Esophagus mucosa (tissue), 1 donor: ENCODE results near the gene ARMC7. TPM values are rescaled to one million over a fixed set of nuclear protein-coding genes. Genes with fewer than 3 reads are reported as not detected.
A peak's percentile ranks its signal among the peaks of the same experiment; 100 is the strongest.
"Not testable (repeated sequence)": the region's sequence is repeated elsewhere in the genome, so short reads cannot be mapped to it uniquely, and the experiment has no call there.

Source experiments
- ATAC-seq: fragments of 200-7000 bp; cut with Tn5 transposase; one replicate; pipeline ENCODE4 v1.9.1; 2020
- total RNA-seq: library from RNA; stranded (reverse); gene quantifications from one replicate; pipeline ENCODE4 v1.2.4, GENCODE V29; 2023
- donor health status: DM: yes; HTN: yes; CAD: no.

ARMC7 gene
- total RNA-seq, 1 donor from 2014 or later = 6.3 TPM

DNA sequence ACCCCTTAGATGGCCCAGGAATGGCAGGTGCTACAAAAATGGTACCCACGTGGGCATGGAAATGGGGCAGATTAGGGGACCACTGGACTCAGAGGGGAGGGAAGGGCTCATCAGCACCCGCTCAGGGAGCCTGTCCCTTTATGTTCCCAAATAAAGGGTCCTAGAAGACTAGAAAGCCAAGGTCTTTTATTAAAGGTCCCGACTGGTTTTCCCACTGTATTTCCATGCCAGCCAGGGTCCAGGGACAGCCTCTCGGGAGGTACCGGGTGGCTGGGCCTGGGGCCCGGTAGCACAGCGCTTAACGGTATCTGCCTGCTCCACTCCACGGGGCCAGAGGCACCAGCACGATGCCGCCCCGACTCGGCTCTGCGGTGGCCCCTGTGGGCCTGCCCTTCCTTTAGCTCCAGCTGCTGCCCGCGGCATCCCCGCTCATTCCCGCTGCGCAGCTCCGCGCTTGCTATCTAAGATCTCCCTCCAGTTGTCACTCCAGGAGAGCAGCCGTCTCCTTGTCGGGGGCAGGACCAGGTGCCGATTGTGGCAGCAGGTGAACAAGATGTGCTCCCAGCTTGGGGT lies 20.4 kb downstream of the ARMC7 start:
- ATAC-seq = no peak

DNA sequence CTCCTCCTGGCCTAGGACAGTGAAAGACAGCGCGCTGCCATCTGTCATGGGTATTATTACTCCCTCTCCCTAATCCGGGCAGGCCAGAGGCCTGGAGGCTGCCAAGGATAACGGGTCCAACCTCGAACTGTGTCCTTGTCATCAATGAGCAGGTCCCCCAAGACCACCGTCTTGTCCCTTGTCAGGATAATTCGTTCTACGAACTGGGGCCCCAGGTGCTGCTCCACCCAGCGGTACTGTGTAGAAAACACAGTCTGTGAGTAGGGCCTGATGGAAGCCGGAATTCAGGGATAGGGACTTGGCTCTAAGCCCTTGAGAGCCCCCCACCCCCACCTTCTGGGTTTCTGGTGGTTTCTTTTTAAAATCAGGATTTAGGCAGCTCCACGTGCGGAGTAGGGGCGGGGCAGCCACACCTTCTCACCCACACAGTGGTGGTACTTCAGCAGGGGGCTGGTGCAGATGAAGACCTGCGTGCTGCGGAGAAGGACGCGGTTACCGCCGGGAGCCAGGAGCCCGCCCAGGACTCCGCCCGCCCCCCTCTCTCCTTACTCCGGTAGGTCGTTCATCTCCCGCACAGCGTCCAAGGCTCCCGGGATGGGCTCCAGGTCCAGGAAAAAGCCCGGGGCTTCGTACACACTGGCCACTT lies 21.0 kb downstream of the ARMC7 start:
- ATAC-seq = peak; percentile 41

DNA sequence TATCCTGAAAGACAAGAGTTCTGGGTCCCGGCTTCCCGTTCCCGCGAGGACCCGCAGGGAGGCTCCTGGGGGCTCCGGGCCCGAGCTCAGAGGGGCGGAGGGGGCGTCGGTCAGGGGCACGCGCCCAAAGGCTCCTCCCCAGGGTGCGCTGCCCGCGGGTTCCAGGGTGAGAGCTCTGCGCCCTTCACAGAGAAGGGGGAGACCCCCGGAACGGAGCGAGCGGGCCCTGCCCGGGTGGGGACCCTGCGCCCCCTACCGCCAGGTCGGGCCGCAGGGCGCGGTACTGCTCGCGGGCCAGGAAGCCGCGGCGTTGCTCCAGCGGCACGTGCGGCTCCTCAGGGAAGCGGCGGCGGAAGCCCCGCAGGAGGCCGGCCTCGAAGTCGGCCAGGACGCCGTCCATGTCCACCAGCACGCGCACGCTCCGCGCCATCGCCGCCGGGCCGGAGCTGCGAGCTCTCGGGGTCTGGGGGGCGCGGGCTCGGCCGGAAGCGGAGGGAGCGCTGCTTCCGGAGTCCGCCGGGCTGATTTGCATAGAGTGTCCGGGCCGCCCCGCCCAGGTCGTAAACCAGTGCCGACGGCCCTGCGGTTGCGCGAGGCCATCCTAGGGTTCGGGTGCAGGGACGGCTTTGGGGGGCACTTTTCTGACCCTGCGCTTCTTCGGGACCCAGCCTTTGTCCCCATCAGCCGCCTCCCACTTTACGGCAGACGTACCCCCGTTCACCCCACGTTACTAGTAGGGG lies 21.7 kb downstream of the ARMC7 start, which contains the start of gene NT5C:
TSS of gene NT5C (minus strand) at position 465 of the 740 bp plus-strand sequence. CDS start at position 430, 35 bp downstream.
- peak; percentile 75 for ATAC-seq

DNA sequence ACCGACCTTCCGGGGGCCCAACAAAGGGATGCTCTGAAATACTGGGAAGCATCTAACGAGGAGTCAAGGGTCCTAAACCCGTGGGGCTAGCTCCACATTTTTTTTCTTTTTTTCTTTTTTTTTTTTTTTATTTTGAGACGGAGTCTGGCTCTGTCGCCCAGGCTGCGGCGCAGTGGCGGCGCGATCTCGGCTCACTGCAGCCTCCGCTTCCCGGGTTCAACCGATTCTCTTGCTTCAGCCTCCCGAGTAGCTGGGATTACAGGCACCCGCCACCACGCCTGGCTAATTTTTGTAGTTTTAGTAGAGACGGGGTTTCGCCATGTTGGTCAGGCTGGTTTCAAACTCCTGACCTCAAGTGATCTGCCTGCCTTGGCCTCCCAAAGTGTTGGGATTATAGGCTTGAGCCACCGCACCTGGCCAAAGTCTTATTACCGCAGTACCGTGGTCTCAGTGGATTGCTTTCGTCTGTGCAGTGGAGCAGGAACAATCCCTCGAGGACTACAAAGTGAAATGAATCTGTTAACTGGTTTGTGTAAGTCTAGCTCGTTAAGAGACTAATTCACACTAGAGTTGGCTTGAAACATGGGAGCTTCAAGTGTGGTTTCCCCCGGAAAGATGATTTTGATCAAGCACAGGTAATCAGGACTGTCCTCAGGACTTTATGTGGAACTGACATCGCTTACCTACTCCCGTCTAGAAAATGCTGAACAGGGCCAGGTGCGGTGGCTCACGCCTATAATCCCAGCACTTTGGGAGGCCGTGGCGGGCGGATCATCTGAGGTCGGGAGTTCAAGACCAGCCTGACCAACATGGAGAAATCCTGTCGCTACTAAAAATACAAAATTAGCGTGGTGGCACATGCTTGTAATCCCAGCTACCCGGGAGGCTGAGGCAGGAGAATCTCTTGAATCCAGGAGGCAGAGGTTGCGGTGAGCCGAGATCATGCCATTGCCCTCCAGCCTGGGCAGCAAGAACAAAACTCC lies 22.5 kb downstream of the ARMC7 start:
- not testable (repeated sequence) for ATAC-seq

DNA sequence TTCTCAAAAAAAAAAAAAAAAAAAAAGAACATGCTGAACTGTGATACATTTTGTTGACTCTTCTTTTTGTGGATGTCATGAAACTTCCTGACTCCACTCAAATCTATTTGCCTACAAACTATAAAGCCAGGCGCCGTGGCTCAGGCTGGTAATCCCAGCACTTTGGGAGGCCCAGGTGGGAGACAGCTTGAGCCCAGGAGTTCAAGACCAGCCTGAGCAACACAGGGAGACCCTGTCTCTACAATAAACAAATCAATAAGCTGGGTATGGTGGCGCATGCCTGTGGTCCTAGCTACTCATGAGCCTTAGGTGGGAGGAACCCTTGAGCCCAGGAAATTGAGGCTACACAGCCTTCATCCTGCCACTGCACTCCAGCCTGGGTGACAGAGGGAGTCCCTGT lies 23.2 kb downstream of the ARMC7 start:
- no peak for ATAC-seq

DNA sequence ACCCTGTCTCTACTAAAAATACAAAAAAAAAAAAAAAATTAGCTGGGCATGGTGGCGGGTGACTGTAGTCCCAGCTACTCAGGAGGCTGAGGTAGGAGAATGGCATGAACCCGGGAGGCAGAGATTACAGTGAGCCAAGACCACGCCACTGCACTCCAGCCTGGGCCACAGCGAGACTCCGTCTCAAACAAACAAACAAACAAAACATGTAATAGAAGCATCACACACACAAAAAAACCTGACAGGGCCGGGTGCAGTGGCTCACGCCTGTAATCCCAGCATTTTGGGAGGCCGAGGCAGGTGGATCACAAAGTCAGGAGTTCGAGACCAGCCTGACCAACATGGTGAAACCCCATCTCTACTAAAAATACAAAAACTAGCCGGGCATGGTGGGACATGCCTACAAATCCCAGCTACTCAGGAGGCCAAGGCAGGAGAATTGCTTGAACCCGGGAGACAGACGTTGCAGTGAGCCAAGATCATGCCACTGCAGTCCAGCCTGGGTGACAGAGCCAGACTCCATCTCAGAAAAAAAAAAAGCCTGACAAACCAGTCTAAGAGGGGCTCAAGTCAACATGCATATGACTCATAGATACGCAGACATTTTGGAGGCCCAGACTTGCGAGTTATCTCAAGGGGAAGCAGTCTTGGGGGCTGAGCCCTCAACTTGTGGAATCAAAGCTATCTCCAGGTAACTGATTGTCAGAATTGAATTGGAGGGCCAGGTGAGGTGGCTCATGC lies 24.0 kb downstream of the ARMC7 start:
- ATAC-seq = peak; percentile 29

DNA sequence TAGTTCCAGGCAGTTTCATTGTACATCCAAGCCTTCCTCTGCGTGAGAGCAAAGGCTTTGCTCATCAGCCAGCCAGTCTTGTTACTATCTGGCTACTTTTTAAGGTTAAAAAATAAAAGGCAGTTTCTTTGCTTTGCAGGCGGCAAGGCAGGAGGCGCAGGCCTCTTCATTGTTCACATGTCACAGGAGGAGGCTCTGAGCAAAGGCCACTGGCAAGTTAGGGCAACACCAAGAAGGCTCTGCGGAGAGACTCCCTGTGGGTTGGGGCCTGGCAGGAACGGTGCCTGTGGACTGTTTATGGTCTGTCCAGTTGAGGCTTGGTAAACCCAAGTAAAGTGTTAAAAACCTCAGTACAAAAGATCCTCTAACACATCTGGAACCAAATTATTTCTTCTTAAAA lies 25.7 kb downstream of the ARMC7 start:
- ATAC-seq = no peak

DNA sequence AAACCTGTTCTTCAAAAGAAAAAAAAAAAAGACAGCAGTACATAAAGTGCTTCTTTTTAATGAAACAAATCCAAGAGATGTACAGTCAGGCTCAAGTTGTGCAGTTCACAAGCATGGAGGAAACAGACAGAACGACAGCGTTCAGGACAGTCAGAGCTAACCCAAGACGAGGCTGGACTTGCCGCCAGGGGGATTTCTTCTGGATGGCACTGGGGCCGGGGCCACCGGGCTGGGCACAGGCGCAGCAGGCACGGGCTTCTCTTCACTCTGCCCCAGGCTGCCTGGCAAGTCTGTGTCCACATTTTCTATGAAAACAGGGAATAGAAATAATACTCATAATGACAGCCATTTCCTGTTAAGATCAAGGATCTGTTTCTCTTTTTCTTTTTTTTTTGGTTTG lies 26.2 kb downstream of the ARMC7 start:
- ATAC-seq = peak; percentile 27

DNA sequence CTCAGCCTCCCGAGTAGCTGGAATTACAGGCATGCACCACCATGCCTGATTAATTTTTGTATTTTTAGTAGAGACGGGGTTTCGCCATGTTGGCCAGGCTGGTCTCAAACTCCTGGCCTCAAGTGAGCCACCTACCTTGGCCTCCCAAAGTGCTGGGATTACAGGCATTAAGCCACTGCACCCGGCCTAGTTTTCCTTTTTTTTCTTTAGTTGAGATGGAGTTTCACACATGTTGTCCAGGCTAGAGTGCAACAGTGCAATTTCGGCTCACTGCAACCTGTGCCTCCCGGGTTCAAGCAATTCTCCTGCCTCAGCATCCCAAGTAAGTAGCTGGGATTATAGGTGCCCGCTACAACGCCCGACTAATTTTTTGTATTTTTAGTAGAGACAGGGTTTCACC lies 28.0 kb downstream of the ARMC7 start:
- ATAC-seq = not testable (repeated sequence)

DNA sequence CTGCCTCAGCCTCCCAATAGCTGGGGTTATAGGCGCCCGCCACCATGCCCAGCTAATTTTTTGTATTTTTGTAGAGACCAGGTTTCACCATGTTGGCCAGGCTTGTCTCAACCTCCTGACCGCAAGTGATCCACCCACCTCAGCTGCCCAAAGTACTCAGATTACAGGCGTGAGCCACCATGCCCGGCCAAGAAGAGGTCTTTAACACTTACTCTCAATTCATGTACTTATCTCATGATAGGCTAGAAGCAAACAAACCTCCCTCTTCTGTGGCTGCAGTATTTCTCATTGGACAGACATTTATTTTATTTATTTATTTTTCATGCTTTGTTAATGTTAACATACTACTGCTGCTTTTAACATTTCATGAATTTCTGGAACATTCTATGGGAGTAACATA lies 28.8 kb downstream of the ARMC7 start:
- no peak for ATAC-seq

DNA sequence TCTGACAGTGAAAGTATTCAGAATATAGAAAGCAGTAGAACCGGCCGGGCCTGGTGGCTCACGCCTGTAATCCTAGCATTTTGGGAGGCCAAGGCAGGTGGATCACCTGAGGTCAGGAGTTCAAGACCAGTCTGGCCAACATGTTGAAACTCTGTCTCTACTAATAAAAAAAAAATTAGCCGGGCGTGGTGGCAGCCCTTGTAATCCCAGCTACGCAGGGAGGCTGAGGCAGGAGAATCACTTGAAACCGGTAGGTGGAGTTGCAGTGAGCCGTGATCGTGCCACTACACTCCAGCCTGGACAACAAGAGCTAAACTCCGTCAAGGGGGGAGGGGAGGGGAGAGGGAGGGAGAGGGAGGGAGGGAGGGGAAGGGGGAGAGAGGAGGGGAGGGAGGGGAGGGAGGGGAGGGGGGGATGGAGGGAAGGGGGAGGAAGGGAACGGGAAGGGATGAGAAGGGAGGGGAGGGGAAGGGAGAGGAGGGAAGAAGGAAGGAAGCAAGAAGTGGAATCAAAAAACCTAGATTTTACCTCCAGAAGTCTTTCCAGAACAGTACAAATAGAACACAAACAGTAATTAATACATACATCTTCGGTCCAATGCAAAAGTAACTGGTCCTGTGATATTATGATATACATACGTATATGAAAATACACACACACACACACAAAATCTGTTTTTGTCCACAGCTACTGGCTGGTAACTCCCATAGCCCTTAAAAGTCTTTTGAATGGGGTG lies 32.6 kb downstream of the ARMC7 start:
- peak; percentile 75 for ATAC-seq

DNA sequence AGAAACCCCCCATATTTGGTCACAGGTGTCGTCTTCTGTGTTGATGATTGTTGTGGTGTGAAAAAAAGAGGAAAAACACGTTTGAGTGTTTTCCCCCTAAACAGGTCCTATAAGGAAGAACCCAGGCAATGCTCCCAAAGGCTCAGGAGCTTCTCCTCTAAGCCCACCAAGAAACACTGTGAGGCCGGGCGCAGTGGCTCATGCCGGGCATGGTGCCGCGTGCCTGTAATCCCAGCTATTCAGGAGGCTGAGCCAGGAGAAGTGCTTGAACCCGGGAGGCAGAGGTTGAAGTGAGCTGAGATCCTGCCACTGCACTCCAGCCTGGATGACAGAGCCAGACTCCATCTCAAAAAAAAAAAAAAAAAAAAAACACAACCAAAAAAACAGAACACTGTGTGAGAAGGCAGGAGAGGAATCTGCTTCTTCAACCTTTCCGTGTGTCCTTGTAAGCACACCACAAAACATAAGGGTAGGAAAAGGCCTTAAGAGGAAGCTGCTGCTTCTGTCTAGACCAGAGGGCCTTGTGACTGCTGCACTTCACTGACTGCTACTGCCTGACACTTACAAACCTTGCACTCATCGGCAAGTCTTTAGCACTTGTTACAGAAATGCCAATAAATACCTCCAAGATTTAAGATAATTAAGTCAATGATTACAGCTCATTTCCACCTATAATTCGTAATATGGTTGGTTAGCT lies 35.2 kb downstream of the ARMC7 start:
- ATAC-seq = no peak

DNA sequence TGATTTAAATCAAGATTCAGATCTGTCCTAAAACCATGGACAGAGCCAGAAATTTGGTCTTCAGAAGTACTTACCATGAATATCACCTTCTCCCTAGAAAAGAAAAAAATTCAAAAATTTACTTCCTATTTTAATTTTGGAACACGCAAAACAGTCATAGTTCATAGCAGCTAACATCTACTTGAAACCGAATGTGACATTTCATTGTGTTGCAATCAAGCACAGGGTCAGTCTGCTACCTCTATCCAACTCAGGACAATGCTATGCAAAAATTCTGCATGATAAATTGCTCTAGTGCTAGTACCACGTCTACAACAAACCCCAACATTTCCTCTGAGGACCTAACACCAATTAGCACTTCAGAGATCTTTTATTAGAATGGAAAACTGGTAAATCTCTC lies 36.8 kb downstream of the ARMC7 start:
- ATAC-seq = no peak

DNA sequence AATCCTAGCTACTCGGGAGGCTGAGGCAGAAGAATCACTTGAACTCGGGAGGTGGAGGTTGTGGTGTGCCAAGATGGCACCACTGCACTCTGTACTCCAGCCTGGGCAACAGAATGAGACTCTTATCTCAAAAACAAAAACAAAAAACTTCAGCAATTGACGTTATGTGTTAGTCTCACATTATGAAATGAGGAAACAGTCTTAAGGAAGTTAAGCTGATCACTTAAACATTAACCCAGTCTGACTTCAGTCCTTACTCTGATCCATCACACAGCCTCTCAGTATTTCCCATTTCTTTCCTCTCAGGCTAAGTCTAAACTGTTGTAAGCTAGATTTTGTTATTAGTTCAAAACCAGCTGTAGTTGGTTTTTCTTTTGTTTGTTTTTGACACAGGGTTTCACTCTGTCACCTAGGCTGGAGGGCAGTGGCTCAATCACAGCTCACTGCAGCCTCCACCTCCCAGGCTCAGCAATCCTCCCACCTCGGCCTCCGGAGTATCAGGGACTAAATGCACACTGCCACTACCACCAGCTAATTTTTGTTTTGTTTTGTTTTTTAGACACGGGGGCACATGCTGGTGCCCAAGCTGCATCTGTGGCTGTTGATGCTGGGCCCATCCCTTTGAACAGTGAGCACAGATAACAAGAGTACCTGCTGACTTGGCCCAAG lies 38.2 kb downstream of the ARMC7 start:
- ATAC-seq = no peak

DNA sequence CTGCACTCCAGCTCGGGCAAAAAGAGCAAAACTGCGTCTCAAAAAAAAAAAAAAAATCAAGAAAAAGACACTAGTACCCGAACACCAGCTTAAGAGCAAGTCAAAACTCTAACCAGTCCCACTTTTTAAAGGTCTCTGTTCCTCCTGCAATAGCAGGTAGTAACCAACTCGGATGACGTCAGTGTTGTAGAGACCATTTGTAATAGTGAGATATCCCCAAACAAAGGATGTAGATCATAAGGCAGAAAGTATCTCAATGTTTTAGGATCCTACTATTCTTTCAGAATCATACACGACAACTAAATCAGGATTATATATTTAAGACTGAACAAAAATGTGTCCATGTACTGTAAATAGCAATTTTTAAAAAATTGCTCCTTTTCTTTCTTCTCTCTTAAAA lies 42.2 kb downstream of the ARMC7 start:
- no peak for ATAC-seq

DNA sequence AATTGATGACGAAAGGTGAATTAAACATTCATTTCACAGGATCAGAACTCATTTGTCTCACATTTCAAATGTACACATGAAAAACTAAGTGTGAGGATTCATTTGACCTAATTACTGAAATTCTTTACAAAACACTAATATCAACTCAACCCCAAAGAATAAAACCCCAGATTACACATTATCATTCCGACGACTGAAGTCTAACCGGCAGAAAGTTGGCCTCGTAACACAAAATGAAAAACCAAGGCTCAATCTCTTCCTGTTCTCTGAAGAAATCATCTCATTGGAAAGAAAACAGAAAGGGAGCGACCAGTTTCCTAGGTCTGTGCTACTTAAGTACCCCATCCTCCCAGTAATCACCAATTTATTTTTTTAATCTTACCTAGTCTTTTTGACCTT lies 42.8 kb downstream of the ARMC7 start:
- ATAC-seq = no peak

DNA sequence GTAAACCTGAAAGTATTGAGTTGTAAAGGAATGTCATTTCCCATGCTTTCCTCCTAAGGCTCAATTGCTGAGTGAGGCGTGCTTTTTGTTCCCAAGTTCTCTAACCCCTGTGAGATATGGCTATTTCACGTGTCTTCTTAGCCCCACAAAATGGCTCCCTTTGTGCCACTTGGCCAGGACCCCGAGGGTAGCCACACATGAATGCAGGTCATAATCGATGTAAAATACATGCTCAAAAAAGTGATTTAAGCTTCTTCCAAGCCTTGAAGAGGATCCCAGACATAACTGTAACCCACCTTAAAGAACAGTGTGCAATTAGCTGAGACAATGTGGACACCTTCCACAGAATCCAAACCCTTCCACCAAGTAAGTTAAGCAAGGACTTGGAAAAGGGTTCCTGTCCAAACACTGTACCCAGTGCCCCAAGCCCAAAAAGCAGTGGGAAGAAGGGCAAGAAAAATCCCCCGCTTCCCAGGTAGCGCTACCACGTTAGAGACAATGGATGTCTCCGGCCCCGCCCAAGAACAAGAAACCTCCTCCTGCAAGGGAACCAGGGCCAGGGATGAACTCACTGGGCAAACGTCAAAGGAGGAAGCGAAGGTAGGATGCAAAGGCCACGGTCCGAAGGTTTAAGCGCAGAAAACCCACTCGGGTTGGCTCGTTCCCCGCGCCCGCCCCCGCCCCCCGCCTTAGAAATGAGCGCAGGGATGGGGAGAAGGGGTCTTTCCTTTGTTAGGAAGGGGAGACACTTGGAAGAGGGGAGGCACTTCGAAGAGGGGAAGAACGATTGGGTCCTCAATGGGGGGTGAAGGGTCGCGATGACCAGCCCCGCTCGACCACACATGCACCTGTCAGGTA lies 43.4 kb downstream of the ARMC7 start:
- ATAC-seq = peak; percentile 41

DNA sequence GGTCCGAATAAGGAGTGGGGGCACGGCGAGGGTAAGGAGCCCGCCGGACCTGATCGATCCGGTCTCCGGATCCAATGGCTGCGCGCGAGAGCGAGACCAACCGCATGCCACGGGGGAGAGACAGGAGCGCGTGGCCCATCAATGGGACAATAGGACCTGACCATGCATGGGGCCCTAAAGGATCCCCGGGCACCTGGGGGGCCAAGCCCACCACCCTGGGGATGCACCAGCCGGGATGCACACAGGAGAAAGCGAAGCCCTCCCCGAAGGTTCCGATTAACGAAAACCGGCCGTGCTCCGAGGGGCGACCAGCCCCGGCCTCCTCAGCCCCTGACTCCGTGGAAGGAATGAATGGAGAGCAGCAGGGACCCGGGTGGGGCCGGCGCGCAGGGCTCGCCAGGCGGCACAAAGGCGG lies 44.0 kb downstream of the ARMC7 start:
- peak; percentile 14 for ATAC-seq
